ENCODE data around the gene CCNA2.

DNA sequence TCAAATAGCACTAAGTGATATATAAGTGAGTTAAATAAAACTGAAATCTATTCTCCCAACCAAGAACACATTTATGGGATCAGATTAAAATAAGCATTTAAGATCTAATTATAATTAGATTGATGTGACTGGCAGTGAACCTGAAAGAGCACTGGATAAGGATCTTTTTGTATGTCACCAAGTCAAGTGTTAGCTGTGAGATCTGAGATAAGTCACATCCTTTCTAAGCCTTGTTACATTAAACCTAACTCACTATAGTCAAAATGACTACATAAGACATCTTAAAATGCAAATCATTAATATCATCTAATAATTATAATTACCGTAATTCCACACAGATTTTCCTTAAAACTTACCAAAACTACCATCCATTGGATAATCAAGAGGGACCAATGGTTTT, 1.6 kb downstream of the CCNA2 start:
- TF ChIP-seq, protein P1, sequence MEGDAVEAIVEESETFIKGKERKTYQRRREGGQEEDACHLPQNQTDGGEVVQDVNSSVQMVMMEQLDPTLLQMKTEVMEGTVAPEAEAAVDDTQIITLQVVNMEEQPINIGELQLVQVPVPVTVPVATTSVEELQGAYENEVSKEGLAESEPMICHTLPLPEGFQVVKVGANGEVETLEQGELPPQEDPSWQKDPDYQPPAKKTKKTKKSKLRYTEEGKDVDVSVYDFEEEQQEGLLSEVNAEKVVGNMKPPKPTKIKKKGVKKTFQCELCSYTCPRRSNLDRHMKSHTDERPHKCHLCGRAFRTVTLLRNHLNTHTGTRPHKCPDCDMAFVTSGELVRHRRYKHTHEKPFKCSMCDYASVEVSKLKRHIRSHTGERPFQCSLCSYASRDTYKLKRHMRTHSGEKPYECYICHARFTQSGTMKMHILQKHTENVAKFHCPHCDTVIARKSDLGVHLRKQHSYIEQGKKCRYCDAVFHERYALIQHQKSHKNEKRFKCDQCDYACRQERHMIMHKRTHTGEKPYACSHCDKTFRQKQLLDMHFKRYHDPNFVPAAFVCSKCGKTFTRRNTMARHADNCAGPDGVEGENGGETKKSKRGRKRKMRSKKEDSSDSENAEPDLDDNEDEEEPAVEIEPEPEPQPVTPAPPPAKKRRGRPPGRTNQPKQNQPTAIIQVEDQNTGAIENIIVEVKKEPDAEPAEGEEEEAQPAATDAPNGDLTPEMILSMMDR (IDR thresholded peaks at IDR 0.05; ENCODE audit: low read depth, low read length, missing input control) = no peak
- TF ChIP-seq YY1 (IDR thresholded peaks at IDR 0.05) (no peak), RAD21 (IDR thresholded peaks at IDR 0.05) (no peak), REST (IDR thresholded peaks at IDR 0.05) (no peak), TAF1 (conservative IDR thresholded peaks at IDR 0.05) (no peak), EGR1 (IDR thresholded peaks at IDR 0.05; ENCODE audit: low read depth in 2 of 2) (no peak), RXRA (IDR thresholded peaks at IDR 0.05) (no peak), GABPA (IDR thresholded peaks at IDR 0.05 in 1 of 2, conservative IDR thresholded peaks at IDR 0.05 in 1 of 2) (no peak), NR2F2 (IDR thresholded peaks at IDR 0.05) (no peak), ZBTB33 (IDR thresholded peaks at IDR 0.05) (no peak), MAX (IDR thresholded peaks at IDR 0.05) (no peak)
